ENCODE results near the gene ZNF177. TPM values are rescaled to one million over a fixed set of nuclear protein-coding genes. Genes with fewer than 3 reads are reported as not detected.
"Not testable (repeated sequence)": the region's sequence is repeated elsewhere in the genome, so short reads cannot be mapped to it uniquely, and the experiment has no call there.

ZNF177 gene
- 3.7 TPM for total RNA-seq

- no peak for DNase-seq (ENCODE audit: low spot score)
Observed at GRCh38 chr19:9362905-9363304, at the start of gene ZNF177. Gene ZNF177, plus strand, starts transcription at chr19:9363013. Its CDS starts 15,299 bp downstream, at chr19:9378312.

- DNase-seq (ENCODE audit: low spot score) = no peak
Observed at GRCh38 chr19:9313756-9314155, 49.1 kb upstream of the ZNF177 start.

GRCh38 chr19:9321338-9321737 is 41.5 kb upstream of the ZNF177 start:
- DNase-seq (ENCODE audit: low spot score) = no peak

GRCh38 chr19:9321756-9322155 is 41.1 kb upstream of the ZNF177 start:
- not testable (repeated sequence) for DNase-seq (ENCODE audit: low spot score)

GRCh38 chr19:9322201-9322600 is 40.6 kb upstream of the ZNF177 start:
- not testable (repeated sequence) for DNase-seq (ENCODE audit: low spot score)

GRCh38 chr19:9323557-9323918 is 39.3 kb upstream of the ZNF177 start:
- peak; percentile 75 for DNase-seq (ENCODE audit: low spot score)

GRCh38 chr19:9323919-9324583 is 38.8 kb upstream of the ZNF177 start, which contains the start of gene ZNF559:
Gene ZNF559, plus strand, starts transcription at chr19:9324179. Its CDS starts 14,371 bp downstream, at chr19:9338550.
- DNase-seq (ENCODE audit: low spot score) = peak; percentile 96

GRCh38 chr19:9324584-9324962 is 38.2 kb upstream of the ZNF177 start:
- DNase-seq (ENCODE audit: low spot score) = no peak

- no peak for DNase-seq (ENCODE audit: low spot score)
Observed at GRCh38 chr19:9329999-9330398, 32.8 kb upstream of the ZNF177 start.

GRCh38 chr19:9342610-9343304 is 20.1 kb upstream of the ZNF177 start:
- DNase-seq (ENCODE audit: low spot score) = no peak

GRCh38 chr19:9345005-9345404 is 17.8 kb upstream of the ZNF177 start:
- DNase-seq (ENCODE audit: low spot score) = no peak

GRCh38 chr19:9348253-9348652 is 14.6 kb upstream of the ZNF177 start:
- no peak for DNase-seq (ENCODE audit: low spot score)

GRCh38 chr19:9348671-9349070 is 14.1 kb upstream of the ZNF177 start:
- no peak for DNase-seq (ENCODE audit: low spot score)

- DNase-seq (ENCODE audit: low spot score) = no peak
Observed at GRCh38 chr19:9352505-9352904, 10.3 kb upstream of the ZNF177 start.

GRCh38 chr19:9353011-9353410 is 9.8 kb upstream of the ZNF177 start:
- DNase-seq (ENCODE audit: low spot score) = no peak

GRCh38 chr19:9354651-9355050 is 8.2 kb upstream of the ZNF177 start:
- no peak for DNase-seq (ENCODE audit: low spot score)

- no peak for DNase-seq (ENCODE audit: low spot score)
Observed at GRCh38 chr19:9370738-9371619, 8.2 kb downstream of the ZNF177 start.

- no peak for DNase-seq (ENCODE audit: low spot score)
Observed at GRCh38 chr19:9381361-9381785, 18.6 kb downstream of the ZNF177 start.

- peak; percentile 81 for DNase-seq (ENCODE audit: low spot score)
Observed at GRCh38 chr19:9406798-9407352, 44.1 kb downstream of the ZNF177 start.

- DNase-seq (ENCODE audit: low spot score) = no peak
Observed at GRCh38 chr19:9407827-9408226, 45.0 kb downstream of the ZNF177 start.

GRCh38 chr19:9413240-9413954 is 50.6 kb downstream of the ZNF177 start:
- no peak for DNase-seq (ENCODE audit: low spot score)

All from ureter (tissue), 1 donor.